ENCODE results near the gene C15orf39. TPM values are rescaled to one million over a fixed set of nuclear protein-coding genes. Genes with fewer than 3 reads are reported as not detected.

C15orf39 gene
- total RNA-seq, 1 donor from 2014 or later: 132 TPM

GRCh38 chr15:75172284-75172820, 29.3 kb upstream of the C15orf39 start:
- Mint-ChIP-seq H3K9me3 (ENCODE audit: unreplicated experiment) (no peaks in the 10 kb centered on the region), H3K4me1 (ENCODE audit: unreplicated experiment) (peaks cover 11% of the 10 kb centered on the region), H3K36me3 (ENCODE audit: low read depth, unreplicated experiment) (peaks cover 7% of the 10 kb centered on the region), H3K4me3 (ENCODE audit: unreplicated experiment) (no peak overlapping the region), H3K27ac (ENCODE audit: unreplicated experiment) (no peak overlapping the region), H3K27me3 (ENCODE audit: unreplicated experiment) (peaks cover 8% of the 10 kb centered on the region)
- TF ChIP-seq, protein P1, sequence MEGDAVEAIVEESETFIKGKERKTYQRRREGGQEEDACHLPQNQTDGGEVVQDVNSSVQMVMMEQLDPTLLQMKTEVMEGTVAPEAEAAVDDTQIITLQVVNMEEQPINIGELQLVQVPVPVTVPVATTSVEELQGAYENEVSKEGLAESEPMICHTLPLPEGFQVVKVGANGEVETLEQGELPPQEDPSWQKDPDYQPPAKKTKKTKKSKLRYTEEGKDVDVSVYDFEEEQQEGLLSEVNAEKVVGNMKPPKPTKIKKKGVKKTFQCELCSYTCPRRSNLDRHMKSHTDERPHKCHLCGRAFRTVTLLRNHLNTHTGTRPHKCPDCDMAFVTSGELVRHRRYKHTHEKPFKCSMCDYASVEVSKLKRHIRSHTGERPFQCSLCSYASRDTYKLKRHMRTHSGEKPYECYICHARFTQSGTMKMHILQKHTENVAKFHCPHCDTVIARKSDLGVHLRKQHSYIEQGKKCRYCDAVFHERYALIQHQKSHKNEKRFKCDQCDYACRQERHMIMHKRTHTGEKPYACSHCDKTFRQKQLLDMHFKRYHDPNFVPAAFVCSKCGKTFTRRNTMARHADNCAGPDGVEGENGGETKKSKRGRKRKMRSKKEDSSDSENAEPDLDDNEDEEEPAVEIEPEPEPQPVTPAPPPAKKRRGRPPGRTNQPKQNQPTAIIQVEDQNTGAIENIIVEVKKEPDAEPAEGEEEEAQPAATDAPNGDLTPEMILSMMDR (IDR thresholded peaks at IDR 0.05; ENCODE audit: unreplicated experiment): no peak
- DNase-seq (ENCODE audit: low spot score): no peak

DNA sequence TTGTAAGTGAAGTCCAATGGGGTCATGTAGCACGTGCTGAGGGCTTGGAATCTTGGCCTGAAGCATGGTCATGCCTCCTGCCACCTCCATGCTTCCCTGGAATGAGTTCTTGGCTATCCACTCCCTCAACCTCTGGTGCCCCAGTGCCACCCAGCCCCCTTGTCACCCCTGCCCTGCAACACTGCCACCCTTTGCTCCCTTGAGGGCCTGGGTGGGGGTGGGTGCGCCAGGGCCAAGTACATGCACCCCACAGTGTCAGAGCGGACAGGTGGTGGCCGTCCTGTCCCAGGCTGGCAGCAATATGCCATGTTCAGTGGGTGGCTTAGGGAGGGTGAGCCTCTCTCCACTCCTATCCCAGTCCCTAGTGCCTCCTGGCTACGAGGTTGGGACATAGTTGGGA, 27.6 kb upstream of the C15orf39 start:
- Mint-ChIP-seq H3K4me1 (ENCODE audit: unreplicated experiment) (peaks cover 17% of the 10 kb centered on the region), H3K36me3 (ENCODE audit: low read depth, unreplicated experiment) (peaks cover 5% of the 10 kb centered on the region), H3K27me3 (ENCODE audit: unreplicated experiment) (peaks cover 10% of the 10 kb centered on the region), H3K9me3 (ENCODE audit: unreplicated experiment) (no peaks in the 10 kb centered on the region), H3K27ac (ENCODE audit: unreplicated experiment) (no peak overlapping the region), H3K4me3 (ENCODE audit: unreplicated experiment) (no peak overlapping the region)
- TF ChIP-seq, protein P1 (IDR thresholded peaks at IDR 0.05; ENCODE audit: unreplicated experiment): no peak
- DNase-seq (ENCODE audit: low spot score): no peak

DNA sequence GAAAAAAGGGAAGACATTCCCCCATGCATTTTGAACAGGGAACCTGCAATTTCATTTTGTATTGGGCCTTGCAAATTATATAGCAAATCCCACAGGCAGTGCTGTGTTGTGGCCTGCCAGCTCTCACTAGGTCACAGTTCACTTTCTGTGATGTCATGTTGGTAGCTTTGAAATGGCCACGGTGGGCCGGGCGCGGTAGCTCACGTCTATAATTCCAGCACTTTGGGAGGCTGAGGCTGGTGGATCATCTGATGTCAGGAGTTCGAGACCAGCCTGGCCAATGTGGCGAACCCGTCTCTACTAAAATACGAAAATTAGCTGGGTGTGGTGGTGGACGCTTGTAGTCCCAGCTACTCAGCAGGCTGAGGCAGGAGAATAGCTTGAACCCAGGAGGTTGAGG, 27.0 kb upstream of the C15orf39 start:
- Mint-ChIP-seq H3K27me3 (ENCODE audit: unreplicated experiment) (peaks cover 10% of the 10 kb centered on the region), H3K4me3 (ENCODE audit: unreplicated experiment) (no peak overlapping the region), H3K4me1 (ENCODE audit: unreplicated experiment) (peaks cover 20% of the 10 kb centered on the region), H3K27ac (ENCODE audit: unreplicated experiment) (no peak overlapping the region), H3K9me3 (ENCODE audit: unreplicated experiment) (no peaks in the 10 kb centered on the region), H3K36me3 (ENCODE audit: low read depth, unreplicated experiment) (no peaks in the 10 kb centered on the region)
- no peak for DNase-seq (ENCODE audit: low spot score)
- TF ChIP-seq, protein P1 (IDR thresholded peaks at IDR 0.05; ENCODE audit: unreplicated experiment): no peak

- Mint-ChIP-seq H3K36me3 (ENCODE audit: low read depth, unreplicated experiment) (no peaks in the 10 kb centered on the region), H3K27ac (ENCODE audit: unreplicated experiment) (no peak overlapping the region), H3K9me3 (ENCODE audit: unreplicated experiment) (no peaks in the 10 kb centered on the region), H3K4me3 (ENCODE audit: unreplicated experiment) (no peak overlapping the region), H3K4me1 (ENCODE audit: unreplicated experiment) (peaks cover 20% of the 10 kb centered on the region), H3K27me3 (ENCODE audit: unreplicated experiment) (peaks cover 10% of the 10 kb centered on the region)
- DNase-seq (ENCODE audit: low spot score): no peak
- TF ChIP-seq, protein P1 (IDR thresholded peaks at IDR 0.05; ENCODE audit: unreplicated experiment): no peak
These were observed 25.3 kb upstream of the C15orf39 start for GRCh38 chr15:75176396-75176761.

DNA sequence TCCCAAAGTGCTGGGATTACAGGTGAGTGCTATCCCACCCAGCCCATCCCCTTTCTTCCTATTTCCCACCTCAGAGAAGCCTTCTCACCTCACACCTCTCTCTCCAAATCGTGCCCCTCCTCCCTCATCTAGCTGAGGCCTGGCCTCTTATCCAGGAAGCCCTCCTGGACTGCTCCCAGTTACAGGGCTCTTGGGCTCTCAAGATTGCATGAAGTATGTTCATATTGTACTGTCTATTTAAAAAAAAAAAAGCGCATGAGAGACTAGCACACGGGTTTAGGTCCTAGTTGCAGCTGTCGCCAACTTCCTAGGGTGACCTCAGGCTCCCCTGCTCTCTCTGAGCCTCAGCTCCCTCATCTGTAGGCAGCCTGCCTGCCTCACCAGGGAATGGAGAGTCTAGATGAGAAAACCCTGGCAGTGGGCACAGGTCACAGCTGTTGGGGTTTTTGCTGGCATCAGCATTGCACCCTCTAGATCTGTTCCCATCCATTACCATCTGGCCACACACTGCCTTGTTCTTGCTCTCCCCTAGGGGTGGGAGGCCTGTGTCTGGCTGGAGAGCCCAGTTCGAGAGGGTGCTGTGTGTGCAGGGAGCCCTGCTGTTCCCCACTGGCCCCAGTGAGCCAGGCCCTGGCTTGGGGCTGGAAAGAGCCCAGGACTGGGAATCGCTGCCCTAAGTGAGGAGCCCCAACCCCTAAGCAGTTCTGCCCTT, 24.2 kb upstream of the C15orf39 start:
- Mint-ChIP-seq H3K9me3 (ENCODE audit: unreplicated experiment) (no peaks in the 10 kb centered on the region), H3K4me3 (ENCODE audit: unreplicated experiment) (no peak overlapping the region)
- TF ChIP-seq, protein P1 (IDR thresholded peaks at IDR 0.05; ENCODE audit: unreplicated experiment): no peak

More for the DNA sequence above, 24.2 kb upstream of the C15orf39 start:
- Mint-ChIP-seq H3K4me1 (ENCODE audit: unreplicated experiment) (peaks cover 24% of the 10 kb centered on the region), H3K27me3 (ENCODE audit: unreplicated experiment) (peaks cover 4% of the 10 kb centered on the region), H3K36me3 (ENCODE audit: low read depth, unreplicated experiment) (no peaks in the 10 kb centered on the region), H3K27ac (ENCODE audit: unreplicated experiment) (no peak overlapping the region)
- DNase-seq (ENCODE audit: low spot score): no peak
